Fibroblast of lung (primary cell): ENCODE measurements around the gene TECPR2.

ENCODE experiments used
- CTCF ChIP-seq, 2 donors: IDR thresholded peaks in 1 of 2; conservative IDR thresholded peaks in 1 of 2; 1 replicate in 1 of 2; 2 replicates in 1 of 2; pipeline ENCODE4 v1.5.1; 2011 to 2012; ENCODE audit warnings: low read length in 2 of 2, control low read depth in 1 of 2, inconsistent platforms in 1 of 2, low read depth in 1 of 2, mild to moderate bottlenecking in 1 of 2
- EZH2 ChIP-seq: IDR thresholded peaks from 2 replicates; pipeline ENCODE4 v1.5.1; 2012; ENCODE audit warnings: low read length, control low read depth, mild to moderate bottlenecking; ENCODE audit errors: missing control alignments

GRCh38 chr14:102518063-102518648 is 155.4 kb downstream of the TECPR2 start:
- TF ChIP-seq CTCF (conservative IDR thresholded peaks at IDR 0.05 in 1 of 2, IDR thresholded peaks at IDR 0.05 in 1 of 2; ENCODE audit: low read depth in 1 of 2, low read length in 2 of 2) (no peak), EZH2 (no peak)
